Nasal cavity respiratory epithelium epithelial cell of viscerocranial mucosa (primary cell): Measurements from ENCODE around the gene ALDH9A1. TPM values are rescaled to one million over a fixed set of nuclear protein-coding genes. Genes with fewer than 3 reads are reported as not detected.

Source experiments
- total RNA-seq: library from RNA; depleted of rRNA; stranded (reverse); fragments of >200 nt; gene quantifications from 2 replicates; pipeline ENCODE4 v1.2.3, GENCODE V29; 2014

Gene ALDH9A1
- 48.2 and 134 TPM in 2 replicates for total RNA-seq

GRCh38 chr1:165697881-165698760 lies at the start of gene ALDH9A1:
TSS of gene ALDH9A1 (minus strand) at chr1:165698562. CDS start at chr1:165698558, 4 bp downstream.

GRCh38 chr1:165630629-165631341 lies 67.6 kb downstream of the ALDH9A1 start, which contains the start of gene MGST3:
TSS of gene MGST3 (plus strand) at chr1:165631234. CDS start at chr1:165649848, 18,614 bp downstream.

Other genes with a start within 250 kb of the ALDH9A1 start
- gene LRRC52, start 154.6 kb downstream of the ALDH9A1 start, total RNA-seq: not detected in 2 replicates
- 34.9 and 49.7 TPM in 2 replicates for gene MGST3, start 67.3 kb downstream of the ALDH9A1 start, total RNA-seq
- 60.7 and 75.5 TPM in 2 replicates for gene TMCO1, start 70.3 kb upstream of the ALDH9A1 start, total RNA-seq
- 92.7 and 105 TPM in 2 replicates for gene UCK2, start 129.1 kb upstream of the ALDH9A1 start, total RNA-seq